K562 (cell line): ENCODE measurements around the gene LBX1. TPM values are rescaled to one million over a fixed set of nuclear protein-coding genes. Genes with fewer than 3 reads are reported as not detected.

ENCODE experiments used
- ATAC-seq: fragments of 200-7000 bp; cut with Tn5 transposase; 3 replicates; pipeline ENCODE4 v1.9.1; 2020; ENCODE audit warnings: moderate library complexity
- BruUV-seq: library from RNA; stranded (reverse); fragments of 400-500 nt; replicated peaks from 2 replicates; lab custom pipeline; 2021; lab: Mats Ljungman, UMichigan
- CTCF ChIA-PET: fragments of 300-600 bp; formaldehyde crosslinking; extraction: SDS; loops from one replicate; lab custom pipeline; 2021; ENCODE audit warnings: low intra/inter-chr PET ratio; lab: Yijun Ruan, JAX
- POLR2A ChIA-PET: fragments of 300-600, 350-650 bp; sonication (Branson Sonifier 250); formaldehyde crosslinking; extraction: SDS; loops from one replicate; lab custom pipeline; 2021; ENCODE audit warnings: antibody characterized with exemption, inconsistent platforms; lab: Yijun Ruan, JAX
- DNase-seq, 4 experiments: peaks; one replicate each; pipeline versions ENCODE4 v3.0.0 to v3.0.0-alpha.2; 2011 to 2018; ENCODE audit warnings: low spot score in 3 of 4, mixed read lengths in 3 of 4; ENCODE audit errors: extremely low read depth in 1 of 4
- FAIRE-seq: peaks from 2 replicates; lab custom pipeline; 2011; peaks lifted over from hg19 to GRCh38; lab: Jason Lieb, UNC
- H2AFZ ChIP-seq: 2 replicates; pipeline ENCODE4 v1.6.0; 2011; ENCODE audit warnings: low read depth, low read length, control low read depth, inconsistent platforms
- H3K27ac ChIP-seq: fragments of 200-600 bp; 3 replicates; pipeline ENCODE4 v1.8.0; 2011; ENCODE audit warnings: low read depth, mild to moderate bottlenecking, control low read depth, inconsistent platforms, low read length, moderate library complexity, mixed read lengths; ENCODE audit errors: extremely low read depth
- H3K27me3 ChIP-seq, 2 experiments: fragments of 300-600 bp in 1 of 2; 2 replicates in 1 of 2; 3 replicates in 1 of 2; pipeline versions ENCODE4 v1.6.0 to v1.8.0; 2011; ENCODE audit warnings: inconsistent platforms in 2 of 2, low read length in 2 of 2, mild to moderate bottlenecking in 1 of 2, mixed read lengths in 1 of 2, moderate library complexity in 1 of 2; ENCODE audit not compliant: control insufficient read depth in 2 of 2, insufficient read depth in 2 of 2
- H3K36me3 ChIP-seq: fragments of 300-600 bp; 3 replicates; pipeline ENCODE4 v1.8.0; 2011; ENCODE audit warnings: mild to moderate bottlenecking, low read length, inconsistent platforms; ENCODE audit not compliant: control insufficient read depth, insufficient read depth
- H3K4me1 ChIP-seq, 2 experiments: fragments of 200-600 bp in 1 of 2; replicated peaks in 1 of 2; 2 replicates in 1 of 2; 3 replicates in 1 of 2; pipeline versions ENCODE4 v1.5.1 to v1.8.0; 2011; ENCODE audit warnings: inconsistent platforms in 2 of 2, low read length in 2 of 2, mild to moderate bottlenecking in 1 of 2, mixed read lengths in 1 of 2, moderate library complexity in 1 of 2; ENCODE audit not compliant: control insufficient read depth in 2 of 2, insufficient read depth in 2 of 2
- H3K4me2 ChIP-seq: 2 replicates; pipeline ENCODE4 v1.6.1; 2011; ENCODE audit warnings: low read length, control low read depth, inconsistent platforms, mixed read lengths; ENCODE audit not compliant: insufficient read depth
- H3K4me3 ChIP-seq: fragments of 200-600 bp; sonication (generic), shearing (Covaris generic); 2 replicates; pipeline ENCODE4 v1.5.1; 2016; ENCODE audit warnings: control low read depth, inconsistent platforms
- H3K79me2 ChIP-seq: fragments of 200-600 bp; 3 replicates; pipeline ENCODE4 v1.8.0; 2011; ENCODE audit warnings: low read length, inconsistent platforms; ENCODE audit not compliant: control insufficient read depth, insufficient read depth
- H3K9ac ChIP-seq, 2 experiments: 2 replicates each; pipeline versions ENCODE4 v1.6.0 to v1.6.1; 2011; ENCODE audit warnings: low read depth in 2 of 2, low read length in 2 of 2, control low read depth in 1 of 2, inconsistent platforms in 1 of 2, mild to moderate bottlenecking in 1 of 2, mixed read lengths in 1 of 2; ENCODE audit not compliant: insufficient read depth in 1 of 2
- H3K9me1 ChIP-seq: one replicate; pipeline ENCODE4 v1.6.0; 2011; ENCODE audit warnings: inconsistent platforms, mild to moderate bottlenecking, low read length, moderate library complexity; ENCODE audit not compliant: control insufficient read depth, insufficient read depth
- H3K9me3 ChIP-seq: replicated peaks from 2 replicates; pipeline ENCODE4 v1.5.1; 2011; ENCODE audit warnings: low read depth, low read length, inconsistent platforms; ENCODE audit not compliant: control insufficient read depth, insufficient read depth
- H4K20me1 ChIP-seq: replicated peaks from 2 replicates; pipeline ENCODE4 v1.6.1; 2011; ENCODE audit warnings: low read length, inconsistent platforms, mixed read lengths; ENCODE audit not compliant: control insufficient read depth, insufficient read depth
- ARNT ChIP-seq, 2 experiments: fragments of 450-650 bp; IDR thresholded peaks; 2 replicates each; pipeline ENCODE4 v1.6.1; 2016; ENCODE audit warnings: mild to moderate bottlenecking in 1 of 2
- CSDE1 ChIP-seq, 2 experiments: fragments of 450-650 bp; IDR thresholded peaks; 2 replicates each; pipeline ENCODE4 v1.6.1; 2016; ENCODE audit warnings: mild to moderate bottlenecking in 1 of 2
- DMBX1 ChIP-seq: fragments of 250-450 bp; sonication (Bioruptor Pico); IDR thresholded peaks from 2 replicates; pipeline ENCODE4 v1.8.0; 2022; ENCODE audit warnings: inconsistent platforms, mild to moderate bottlenecking, moderate library complexity, borderline replicate concordance
- KDM4B ChIP-seq, 2 experiments: fragments of 450-650 bp in 1 of 2; sonication (generic) in 1 of 2; IDR thresholded peaks; 2 replicates each; pipeline ENCODE4 v1.6.1; 2016 to 2017; ENCODE audit warnings: borderline replicate concordance in 2 of 2, antibody characterized with exemption in 1 of 2, low read depth in 1 of 2, mild to moderate bottlenecking in 1 of 2
- KLF13 ChIP-seq: fragments of 450-650 bp; IDR thresholded peaks from 2 replicates; pipeline ENCODE4 v1.6.1; 2016; ENCODE audit warnings: missing genetic modification characterization, low read depth, mild to moderate bottlenecking, missing compliant biosample characterization, moderate library complexity, borderline replicate concordance
- MEF2A ChIP-seq: IDR thresholded peaks from 2 replicates; pipeline ENCODE4 v1.6.1; 2011; ENCODE audit warnings: low read depth, mild to moderate bottlenecking, low read length, moderate library complexity; ENCODE audit not compliant: control insufficient read depth
- ZBTB7A ChIP-seq: IDR thresholded peaks from 2 replicates; pipeline ENCODE4 v1.6.1; 2011; ENCODE audit warnings: low read depth, mild to moderate bottlenecking, low read length, moderate library complexity, borderline replicate concordance; ENCODE audit not compliant: control insufficient read depth
- WGBS: fragments of 100-300 bp; shearing (Covaris generic); methylation state at CpG from one replicate; pipeline ENCODE4 v1.1.6; 2016; ENCODE audit warnings: low coverage, mixed read lengths; ENCODE audit not compliant: insufficient coverage; ENCODE audit errors: missing lambda C conversion rate; 5-methylcytosine and 5-hydroxymethylcytosine counted together
- in situ Hi-C: fragments of 300-500 bp; cut with MboI; formaldehyde crosslinking; loops from 4 replicates; pipeline ENCODE4 v1.15.0; 2018; ENCODE audit warnings: inconsistent platforms, mixed read lengths
- intact Hi-C: fragments of 100-400 bp; cut with micrococcal nuclease; formaldehyde crosslinking; loops from 2 replicates; pipeline ENCODE4 v1.14.2; 2022
- polyA plus RNA-seq, 8 experiments: library from polyadenylated mRNA; depleted of rRNA in 4 of 8; stranded (reverse) in 5 of 8; unstranded in 3 of 8; fragments of >200 nt; fragmentation: Nextera tagmentation in 2 of 8; fragmentation: Illumina TruSeq in 1 of 8; extraction: Ambion mirVana in 2 of 8; extraction: Trizol in 1 of 8; gene quantifications; 2 replicates each; pipeline versions ENCODE4 v1.2.1 to v1.2.3, GENCODE V29; 2011 to 2014; ENCODE audit warnings: inconsistent platforms in 1 of 8, missing spikeins in 1 of 8
- total RNA-seq, 7 experiments: library from RNA; depleted of rRNA in 6 of 7; stranded (reverse); fragments of >200 nt in 6 of 7; fragmentation: Illumina TruSeq in 2 of 7; extraction: Trizol in 2 of 7; gene quantifications; 2 replicates each; pipeline versions ENCODE4 v1.2.1 to v1.2.3, GENCODE V29; 2011 to 2021; ENCODE audit warnings: low replicate concordance in 1 of 7

Gene LBX1
- total and polyA plus RNA-seq, 9 of the 15 experiments (the other 6 are each of a cell fraction or from before 2014, with no cell fraction given): not detected

GRCh38 chr10:101189461-101190401 is 39.5 kb downstream of the LBX1 start:
- no peaks in the 10 kb centered on the region for H3K9me1 ChIP-seq
- ChIA-PET POLR2A (no interaction called here), CTCF (no interaction called here)
- 3% methylated on average over 10 of the region's 12 CpGs for WGBS
- no peak for DNase-seq
- intact Hi-C loops: no loop called here
- H4K20me1 ChIP-seq: no peaks in the 10 kb centered on the region
- peaks cover 0 to 2% of the 10 kb centered on the region in 2 experiments; a peak in 2 of 5 replicates for H3K4me1 ChIP-seq
- H3K27me3 ChIP-seq: peaks cover 3 to 22% of the 10 kb centered on the region in 2 experiments; a peak in 3 of 5 replicates
- H3K4me3 ChIP-seq: no peak overlapping the region
- H3K4me2 ChIP-seq: no peak overlapping the region
- no TSS peak for BruUV-seq
- no peak overlapping the region for H2AFZ ChIP-seq
- H3K36me3 ChIP-seq: no peaks in the 10 kb centered on the region
- no peak for ATAC-seq
- H3K9ac ChIP-seq: no peak overlapping the region
- no peak overlapping the region for H3K27ac ChIP-seq
- TF ChIP-seq ARNT (IDR thresholded peaks at IDR 0.05): no peak
- TF ChIP-seq DMBX1 (CRISPR knock-in tag): no peak
- TF ChIP-seq KDM4B (IDR thresholded peaks at IDR 0.05; ENCODE audit: borderline replicate concordance in 2 of 2, low read depth in 1 of 2): no peak
- TF ChIP-seq ZBTB7A: no peak
- TF ChIP-seq KLF13 (tag): no peak
- TF ChIP-seq MEF2A: no peak
- no peak for TF ChIP-seq CSDE1 (IDR thresholded peaks at IDR 0.05)
- TF ChIP-seq, all 486 proteins: peak for 0
- no peaks in the 10 kb centered on the region for H3K79me2 ChIP-seq
- no peak for FAIRE-seq
- no peaks in the 10 kb centered on the region for H3K9me3 ChIP-seq
- in situ Hi-C loops: no loop called here
